Tongue (tissue), 2 donors: Measurements from ENCODE around the gene EPHA8. TPM values are rescaled to one million over a fixed set of nuclear protein-coding genes. Genes with fewer than 3 reads are reported as not detected.

Experiments used
- DNase-seq: peaks from one replicate; pipeline ENCODE4 v3.0.0-alpha.2; 2015
- total RNA-seq: library from RNA; depleted of rRNA; stranded (reverse); fragments of >200 nt; gene quantifications from one replicate; pipeline ENCODE4 v1.2.3, GENCODE V29; 2014

Gene EPHA8
- total RNA-seq, 1 donor from 2014 or later = not detected

DNA sequence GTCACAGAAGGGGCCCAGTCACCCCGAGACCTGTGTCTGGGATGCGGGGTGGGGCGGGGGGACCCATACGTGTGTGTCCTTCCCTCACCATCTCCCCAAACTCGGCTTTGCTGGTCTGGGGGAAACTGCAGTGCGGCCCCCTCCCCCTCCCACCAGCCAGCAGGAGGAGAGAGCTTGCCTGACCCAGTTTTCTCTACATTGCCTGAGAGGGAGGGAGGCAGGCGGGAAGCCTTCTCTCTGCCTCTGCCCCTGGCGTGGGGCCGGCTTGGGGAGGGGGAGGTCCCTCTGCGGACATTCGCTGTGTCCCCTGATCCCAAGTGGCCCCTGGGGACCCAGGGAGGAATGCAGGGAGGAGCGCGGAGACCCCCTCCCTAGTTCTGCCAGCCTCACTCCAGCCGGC is 3.9 kb downstream of the EPHA8 start:
- no peak for DNase-seq

DNA sequence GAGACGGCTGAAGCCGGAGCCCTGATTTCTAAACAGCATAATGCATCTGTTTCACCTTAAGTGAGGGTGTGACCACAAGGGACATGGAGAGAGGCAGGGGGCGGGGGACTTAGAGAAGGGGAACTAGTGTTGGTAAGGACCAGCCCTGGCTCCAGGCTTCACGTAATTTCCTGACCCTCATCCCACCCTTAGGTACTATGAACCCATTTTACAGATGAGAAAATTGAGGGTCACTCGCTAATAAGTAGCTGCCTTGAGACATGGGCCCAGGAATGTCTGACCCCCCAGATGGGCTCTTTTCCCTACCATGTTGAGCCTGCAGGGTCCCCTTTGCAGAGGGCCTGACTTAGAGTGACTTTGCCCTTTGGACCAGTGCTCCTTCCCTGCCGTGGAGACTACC is 4.7 kb downstream of the EPHA8 start:
- no peak for DNase-seq

DNA sequence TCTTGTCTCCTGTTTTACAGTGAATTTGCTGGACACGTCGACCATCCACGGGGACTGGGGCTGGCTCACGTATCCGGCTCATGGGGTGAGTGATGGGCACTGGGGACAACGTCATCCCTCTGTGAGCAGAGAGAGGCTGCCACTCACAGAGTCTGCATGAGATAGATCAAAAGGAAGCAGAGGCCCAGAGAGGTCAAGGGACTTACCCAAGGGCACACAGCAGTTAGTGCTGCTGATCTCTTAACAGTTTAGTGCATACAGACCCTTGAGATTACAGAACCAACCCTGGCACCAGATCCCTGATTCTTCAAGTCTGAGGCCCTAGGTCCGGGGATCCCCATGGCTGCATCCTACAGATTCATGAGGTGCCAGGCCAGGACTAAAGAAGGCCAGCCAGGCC is 6.0 kb downstream of the EPHA8 start:
- DNase-seq = no peak

DNA sequence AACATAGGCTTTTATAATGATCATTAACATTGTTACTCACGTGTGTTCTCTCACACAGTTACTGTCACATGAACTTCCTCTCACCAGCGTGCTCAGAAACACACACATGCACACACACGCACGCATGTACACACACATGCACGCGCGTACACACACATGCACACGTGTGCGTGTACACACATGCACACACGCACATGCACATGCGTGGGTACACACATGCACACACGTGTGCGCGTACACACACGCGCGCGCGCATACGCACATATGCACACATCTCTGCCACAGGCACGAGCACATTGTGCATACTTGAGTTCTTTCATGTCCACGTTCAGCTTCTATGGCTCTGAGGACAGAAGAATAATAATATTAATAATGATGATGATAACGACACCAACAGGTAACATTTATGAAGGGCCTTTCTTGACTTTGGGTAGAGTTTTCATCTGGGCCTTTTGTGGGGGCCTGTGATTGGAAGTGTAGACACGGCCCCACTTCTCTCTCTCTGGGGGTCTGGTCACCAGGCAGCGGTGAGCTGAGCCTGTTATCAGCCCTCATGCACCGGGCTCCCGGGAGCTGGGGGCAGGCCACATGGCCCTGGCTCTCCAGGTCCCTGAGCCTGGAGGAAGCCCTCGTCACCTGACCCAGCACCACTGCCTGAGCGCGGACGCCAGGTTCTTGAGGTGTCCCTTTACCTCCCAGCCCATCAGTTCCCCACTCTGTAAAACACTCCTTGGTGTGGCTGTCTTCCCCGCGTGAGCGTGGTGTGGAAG is 7.0 kb downstream of the EPHA8 start:
- DNase-seq = no peak

DNA sequence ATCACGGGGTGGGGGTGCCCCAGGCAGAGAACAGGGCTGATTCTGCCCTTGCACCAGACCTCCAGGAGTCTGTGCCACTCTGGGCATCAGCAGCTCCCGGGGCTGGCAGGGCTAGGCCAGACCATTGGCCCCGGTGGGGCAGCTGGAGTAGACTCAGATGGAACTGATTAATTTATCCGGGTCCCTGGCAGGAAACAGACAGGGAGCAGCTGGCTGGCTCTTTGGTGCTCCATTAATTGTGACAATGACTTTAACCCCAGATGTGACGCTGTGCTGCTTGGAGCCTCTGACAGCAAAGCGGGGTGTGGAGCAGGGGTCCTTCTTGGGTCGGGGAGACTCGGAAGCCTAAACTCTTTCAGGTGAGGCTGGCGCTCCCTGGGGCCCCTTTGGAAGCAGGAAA is 9.5 kb downstream of the EPHA8 start:
- peak; percentile 90 for DNase-seq

DNA sequence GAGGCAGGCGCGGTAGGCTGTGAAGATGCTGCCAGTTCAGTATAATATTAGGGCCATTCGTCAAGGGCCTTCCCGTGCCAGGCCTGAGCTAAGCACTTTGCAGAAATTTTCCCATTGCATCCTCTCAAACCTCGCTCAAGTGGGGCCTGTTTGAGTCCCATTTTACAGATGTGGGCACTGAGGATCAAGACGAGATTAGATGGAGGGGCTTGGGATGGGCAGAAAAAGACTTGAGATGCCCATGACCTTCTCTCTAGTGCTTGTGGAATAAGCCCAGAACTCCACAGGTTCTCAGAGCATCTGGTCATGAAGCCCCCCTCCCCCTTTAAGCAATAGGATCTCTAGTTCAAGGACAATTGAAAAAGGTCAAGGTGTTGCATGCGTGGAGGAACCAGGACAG is 9.9 kb downstream of the EPHA8 start:
- DNase-seq = peak; percentile 76

DNA sequence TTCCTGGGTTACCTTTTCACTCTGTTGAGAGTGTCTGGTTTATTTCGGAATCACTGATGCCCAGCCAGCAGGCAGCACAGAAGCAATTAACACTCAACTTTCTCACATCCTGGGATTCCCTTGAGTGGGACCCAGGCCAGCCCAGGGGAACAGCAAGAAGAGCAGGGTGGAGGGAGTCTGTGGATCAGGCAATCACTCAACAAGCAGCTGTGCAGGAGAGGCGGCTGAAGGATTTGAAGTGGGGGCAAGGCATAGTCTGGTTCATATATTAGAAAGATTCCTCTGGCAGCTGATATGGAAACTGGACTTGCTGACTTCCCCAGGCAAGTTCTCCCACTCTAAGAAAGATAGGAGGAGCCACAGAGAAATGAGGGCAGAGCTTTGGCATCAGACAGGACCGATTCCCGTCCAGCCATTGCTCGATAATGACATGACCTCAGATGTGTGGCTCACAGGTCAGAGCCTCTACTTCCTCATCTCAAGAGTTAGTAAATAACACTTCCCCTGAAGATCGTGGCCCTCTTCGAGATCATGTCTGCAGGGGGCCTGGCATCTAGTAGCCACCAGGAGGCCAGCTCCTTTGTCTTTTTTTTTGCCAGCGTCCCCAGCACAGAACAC is 12.4 kb downstream of the EPHA8 start:
- peak; percentile 48 for DNase-seq

DNA sequence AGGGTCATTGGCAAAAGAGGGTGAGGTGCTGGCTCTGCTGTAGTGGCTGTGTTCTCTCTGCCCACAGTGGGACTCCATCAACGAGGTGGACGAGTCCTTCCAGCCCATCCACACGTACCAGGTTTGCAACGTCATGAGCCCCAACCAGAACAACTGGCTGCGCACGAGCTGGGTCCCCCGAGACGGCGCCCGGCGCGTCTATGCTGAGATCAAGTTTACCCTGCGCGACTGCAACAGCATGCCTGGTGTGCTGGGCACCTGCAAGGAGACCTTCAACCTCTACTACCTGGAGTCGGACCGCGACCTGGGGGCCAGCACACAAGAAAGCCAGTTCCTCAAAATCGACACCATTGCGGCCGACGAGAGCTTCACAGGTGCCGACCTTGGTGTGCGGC is 12.9 kb downstream of the EPHA8 start:
- DNase-seq = no peak

DNA sequence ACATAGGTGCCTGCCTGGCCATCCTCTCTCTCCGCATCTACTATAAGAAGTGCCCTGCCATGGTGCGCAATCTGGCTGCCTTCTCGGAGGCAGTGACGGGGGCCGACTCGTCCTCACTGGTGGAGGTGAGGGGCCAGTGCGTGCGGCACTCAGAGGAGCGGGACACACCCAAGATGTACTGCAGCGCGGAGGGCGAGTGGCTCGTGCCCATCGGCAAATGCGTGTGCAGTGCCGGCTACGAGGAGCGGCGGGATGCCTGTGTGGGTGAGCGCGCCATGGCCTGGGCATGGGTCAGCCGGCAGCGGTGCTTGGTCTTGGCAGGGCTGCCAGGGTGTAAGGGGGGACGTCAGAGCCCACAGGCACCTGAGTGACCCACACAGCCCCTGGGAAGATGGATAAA is 13.3 kb downstream of the EPHA8 start:
- DNase-seq = no peak

DNA sequence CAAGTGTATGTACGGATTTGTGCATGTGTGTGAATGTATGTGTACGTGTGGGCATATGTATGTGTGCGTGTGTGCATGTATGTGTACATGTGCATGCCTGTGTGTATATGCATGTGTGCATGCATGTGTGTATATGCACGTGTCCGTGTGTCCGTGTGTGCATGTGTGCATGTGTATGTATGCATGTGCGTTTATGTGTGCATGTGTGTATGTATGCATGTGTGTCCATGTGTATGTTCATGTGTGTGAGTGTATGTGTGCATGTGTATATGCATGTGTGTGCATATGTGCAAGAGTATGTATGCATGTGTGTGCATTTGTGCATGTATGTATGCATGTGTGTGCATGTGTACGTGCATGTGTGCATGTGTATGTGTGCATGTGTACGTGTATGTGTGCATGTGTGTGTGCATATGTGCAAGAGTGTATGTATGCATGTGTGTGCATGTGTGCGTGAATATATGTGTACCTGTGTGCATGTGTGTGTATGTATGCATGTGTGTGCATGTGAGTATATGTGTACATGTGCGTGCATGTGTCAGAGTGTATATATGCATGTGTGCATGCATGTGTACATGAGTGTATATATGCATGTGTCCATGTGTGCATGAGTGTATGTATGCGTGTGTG is 15.6 kb downstream of the EPHA8 start:
- DNase-seq = no peak

DNA sequence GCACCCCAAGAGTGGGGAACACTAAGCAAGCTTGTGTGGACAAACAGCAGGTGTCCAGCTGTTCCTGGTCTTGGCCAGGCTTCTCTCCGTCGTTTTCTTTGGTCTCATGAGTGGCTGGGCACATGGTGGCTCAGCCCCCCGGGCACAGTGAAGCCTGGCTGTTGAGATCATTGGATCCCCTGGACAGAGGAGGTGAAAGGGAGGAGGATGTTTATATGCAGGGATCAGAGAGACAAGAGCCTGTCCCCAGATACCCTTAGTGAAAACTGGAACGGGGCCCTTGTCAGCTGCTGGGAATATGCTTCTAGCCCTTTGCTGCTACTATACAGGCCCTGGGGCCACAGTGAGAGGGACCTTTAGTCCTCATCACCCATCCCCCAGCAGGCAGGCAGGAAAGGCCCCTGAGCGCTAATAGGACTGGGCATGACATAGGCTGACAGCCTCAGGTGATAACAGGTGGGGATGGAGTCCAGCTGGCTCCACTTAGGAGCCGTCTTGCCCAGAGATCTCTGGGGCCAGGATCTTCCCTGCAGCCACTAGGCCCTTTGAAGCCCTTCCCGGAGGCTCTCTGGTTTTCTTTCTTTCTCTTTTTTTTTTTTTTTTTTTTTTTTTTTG is 16.4 kb downstream of the EPHA8 start:
- DNase-seq = no peak

DNA sequence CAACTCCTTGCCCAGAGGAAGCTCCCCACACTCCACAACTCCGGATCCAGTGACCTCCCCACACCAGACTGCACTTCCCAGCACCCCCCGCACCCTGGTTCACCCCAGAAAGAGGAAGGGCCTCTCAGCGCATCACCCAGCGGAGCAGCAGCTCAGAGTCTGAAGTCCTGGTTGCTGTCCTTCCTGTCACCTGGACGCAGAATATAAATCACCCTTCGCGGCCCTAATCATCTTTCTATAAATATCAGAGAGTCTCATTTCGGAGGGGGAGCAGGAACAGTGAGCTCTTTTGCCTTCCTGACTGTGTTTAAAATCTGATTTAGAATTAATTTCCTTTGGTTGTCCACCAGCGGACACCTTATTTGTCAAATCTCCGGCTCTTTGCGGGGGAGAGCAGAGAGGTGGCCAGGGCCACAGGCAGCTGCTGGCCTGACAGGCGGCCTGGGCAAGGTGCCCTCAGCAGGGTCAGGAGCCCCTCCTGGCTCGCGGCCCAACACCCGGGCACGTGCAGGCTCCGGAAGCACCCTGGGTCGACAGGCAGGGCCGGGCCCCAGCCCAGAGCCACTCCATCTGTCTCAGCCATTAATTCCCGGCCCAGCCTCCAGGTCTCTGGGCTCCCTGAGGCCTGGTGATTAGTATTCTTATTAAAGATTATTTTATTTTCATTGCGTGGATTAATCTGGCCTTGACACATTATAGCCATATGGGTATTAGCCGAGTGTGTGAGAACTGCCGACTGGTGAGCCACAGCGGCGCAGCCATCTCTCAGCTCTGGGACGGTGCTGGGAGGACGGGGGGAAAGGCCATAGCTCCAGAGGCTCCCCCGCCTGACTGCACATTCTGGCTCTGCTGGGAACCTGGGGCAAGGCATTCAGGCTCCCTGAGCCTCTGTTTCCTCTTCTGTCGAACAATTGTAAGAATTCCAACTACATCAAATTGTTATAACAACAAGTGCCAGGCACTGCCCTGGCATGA is 19.7 kb downstream of the EPHA8 start:
- peak; percentile 28 for DNase-seq

DNA sequence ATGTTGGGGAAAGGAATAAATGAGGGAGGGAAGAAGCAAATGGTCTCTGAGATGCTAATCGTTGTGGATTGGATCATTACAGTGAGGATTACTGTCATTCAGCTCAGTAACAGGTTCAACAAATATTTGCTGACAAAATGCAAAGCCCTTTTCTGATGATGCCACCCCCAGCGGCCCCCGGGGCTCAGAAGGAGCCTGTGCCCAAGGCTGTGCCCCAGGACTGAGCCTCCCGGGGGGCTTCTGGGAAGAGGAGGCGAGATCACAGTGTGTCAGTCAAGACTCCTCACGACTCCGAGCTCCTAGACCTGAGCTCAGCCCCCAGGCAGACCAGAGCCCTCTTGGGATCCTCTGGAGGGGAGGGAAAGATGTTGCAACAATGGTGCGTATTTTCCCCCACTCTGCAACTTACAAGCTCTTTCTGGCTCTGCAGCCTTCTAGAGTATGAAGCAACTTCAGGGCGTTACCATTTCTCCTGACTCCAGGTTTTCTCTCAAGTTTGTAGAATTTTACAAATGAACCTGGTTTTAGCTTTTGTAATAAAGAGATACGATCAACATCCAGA is 20.8 kb downstream of the EPHA8 start:
- no peak for DNase-seq

DNA sequence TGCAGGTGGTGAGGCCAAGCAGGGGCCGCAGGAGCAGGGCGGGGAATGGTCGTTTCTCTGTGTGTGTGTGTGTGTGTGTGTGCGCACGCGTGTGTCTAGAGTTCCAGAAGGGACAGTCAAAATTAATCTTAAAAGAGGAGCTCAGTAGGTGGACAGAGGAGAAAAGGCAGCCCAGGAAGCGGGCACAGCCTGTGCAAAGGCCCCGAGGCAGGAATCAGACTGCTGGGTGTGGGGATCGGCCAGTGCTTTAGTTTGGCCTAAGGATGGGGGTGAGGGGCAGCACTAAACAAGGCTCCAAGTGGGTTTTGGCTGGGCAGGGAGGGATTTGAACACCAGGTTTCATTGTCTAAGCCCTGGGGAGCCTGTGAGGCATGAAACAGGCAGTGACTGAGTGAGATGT is 21.7 kb downstream of the EPHA8 start:
- no peak for DNase-seq

DNA sequence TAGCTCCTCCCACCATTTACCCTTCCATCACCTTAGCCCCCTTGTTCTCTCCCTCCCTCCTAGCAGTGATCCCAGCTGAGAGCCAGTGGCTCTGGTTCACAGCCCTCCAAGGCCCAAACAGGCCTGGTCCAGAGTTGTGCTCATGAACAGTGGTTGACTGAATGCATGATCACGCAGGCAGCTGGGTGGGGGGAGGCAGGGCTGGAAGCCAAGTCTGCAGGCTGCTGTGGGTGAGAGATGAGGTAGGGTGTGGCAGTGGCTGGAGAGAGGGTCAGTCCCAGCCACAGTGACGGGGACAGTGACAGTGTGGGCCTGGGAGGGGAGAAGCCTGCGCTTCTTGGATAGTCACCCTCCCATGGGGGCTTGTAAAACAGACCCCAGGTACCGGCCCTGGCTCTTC is 22.2 kb downstream of the EPHA8 start:
- DNase-seq = no peak

DNA sequence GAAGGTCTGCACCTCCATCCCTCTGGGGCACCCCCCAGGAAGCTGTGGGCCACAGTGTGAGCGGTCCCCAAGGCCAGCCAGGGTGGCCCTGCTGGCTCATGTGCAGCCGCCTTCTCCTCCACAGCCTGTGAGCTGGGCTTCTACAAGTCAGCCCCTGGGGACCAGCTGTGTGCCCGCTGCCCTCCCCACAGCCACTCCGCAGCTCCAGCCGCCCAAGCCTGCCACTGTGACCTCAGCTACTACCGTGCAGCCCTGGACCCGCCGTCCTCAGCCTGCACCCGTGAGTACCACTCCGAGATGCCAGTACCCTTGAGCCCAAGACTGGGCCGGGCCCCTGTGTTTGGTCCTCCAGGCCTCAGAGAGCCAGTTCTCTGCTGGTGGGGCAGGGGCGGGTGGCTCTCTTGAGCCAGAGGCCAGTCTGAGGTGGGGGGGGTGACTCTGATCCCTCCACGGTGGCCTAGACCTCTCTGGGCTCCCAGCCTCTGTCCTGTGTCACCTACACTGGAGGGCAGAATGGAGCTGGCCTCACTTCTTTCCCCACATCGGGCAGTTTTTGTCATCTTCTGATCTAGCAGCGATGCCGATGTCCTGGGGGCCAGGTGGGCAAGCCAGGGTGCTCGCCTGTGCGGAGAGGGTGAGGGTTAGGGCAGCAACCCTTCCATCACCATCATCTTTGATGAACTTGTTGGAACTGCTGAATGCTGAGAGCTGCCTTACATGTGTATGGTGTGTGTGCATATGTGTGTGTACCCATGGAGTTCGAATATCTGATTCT is 23.3 kb downstream of the EPHA8 start:
- no peak for DNase-seq

DNA sequence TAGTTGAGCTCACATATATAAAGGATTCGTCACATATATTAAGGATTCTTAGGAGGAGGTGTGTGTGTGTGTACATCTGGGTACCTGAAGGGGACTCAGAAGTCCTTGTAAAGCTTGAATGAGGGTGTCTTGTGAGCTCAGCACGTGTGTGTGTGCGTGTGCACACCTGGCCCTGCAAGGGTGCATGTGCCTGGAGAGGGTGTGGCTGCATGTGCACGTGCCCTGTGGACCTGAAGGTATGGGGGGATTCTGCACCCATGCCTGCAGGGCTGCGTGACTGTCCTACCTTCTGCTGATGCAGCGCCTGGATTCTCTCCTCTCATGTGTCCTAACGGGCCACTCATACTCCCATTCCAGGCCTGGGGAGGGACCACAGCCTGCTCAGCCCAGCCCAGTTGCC is 24.0 kb downstream of the EPHA8 start:
- no peak for DNase-seq

DNA sequence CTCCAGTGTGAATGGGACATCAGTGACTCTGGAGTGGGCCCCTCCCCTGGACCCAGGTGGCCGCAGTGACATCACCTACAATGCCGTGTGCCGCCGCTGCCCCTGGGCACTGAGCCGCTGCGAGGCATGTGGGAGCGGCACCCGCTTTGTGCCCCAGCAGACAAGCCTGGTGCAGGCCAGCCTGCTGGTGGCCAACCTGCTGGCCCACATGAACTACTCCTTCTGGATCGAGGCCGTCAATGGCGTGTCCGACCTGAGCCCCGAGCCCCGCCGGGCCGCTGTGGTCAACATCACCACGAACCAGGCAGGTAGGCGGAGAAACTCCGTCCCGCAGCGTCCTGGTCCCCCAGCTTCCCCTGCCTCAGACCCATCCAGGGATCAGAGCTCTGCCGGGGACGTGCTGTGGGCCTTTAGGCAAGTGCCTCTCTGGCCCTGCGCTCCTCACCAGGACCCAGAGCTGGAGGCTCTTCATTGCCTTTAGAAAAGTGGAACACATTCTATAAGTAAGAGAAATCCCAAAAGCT is 25.7 kb downstream of the EPHA8 start:
- DNase-seq = no peak

DNA sequence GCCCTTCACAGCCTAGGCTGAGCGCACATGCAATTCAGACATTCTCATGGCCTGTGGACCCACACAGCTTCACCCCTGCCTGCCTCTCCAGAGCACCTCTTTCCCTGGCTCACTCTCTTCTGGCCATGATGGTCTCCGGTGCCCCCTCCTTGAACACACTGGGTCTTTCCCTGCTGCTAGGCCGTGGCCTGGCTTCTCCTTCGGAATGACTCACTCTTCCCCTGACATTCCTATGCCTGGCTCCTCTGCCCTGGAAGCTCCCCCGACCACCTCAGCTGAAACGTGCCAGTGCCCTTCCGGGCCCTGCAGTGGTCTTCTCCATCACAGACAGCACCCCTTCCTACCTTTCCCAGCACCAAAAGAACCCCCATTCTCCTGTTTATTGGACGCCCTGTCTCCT is 28.3 kb downstream of the EPHA8 start:
- DNase-seq = no peak

DNA sequence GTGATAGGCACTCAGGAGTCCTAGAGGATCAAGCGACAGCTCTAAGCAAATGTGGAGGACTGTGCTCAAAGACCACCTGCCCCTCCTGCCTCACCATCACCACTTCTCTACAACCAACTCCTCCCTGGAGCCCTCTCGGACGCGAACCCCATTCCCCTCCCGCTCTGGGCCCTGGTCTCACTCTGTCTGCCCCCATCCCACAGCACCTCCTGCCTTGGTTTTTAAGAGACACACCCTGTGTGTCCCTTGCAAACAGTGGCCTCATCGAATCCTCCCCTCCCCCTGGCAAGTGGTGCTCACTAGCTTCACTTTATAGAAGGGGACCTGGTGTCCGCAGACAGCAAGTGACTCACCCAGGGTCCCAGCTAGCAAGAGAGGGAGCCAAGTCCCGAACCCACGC is 28.8 kb downstream of the EPHA8 start:
- DNase-seq = no peak
